ENCODE measurements around the gene P4HA2.

GRCh38 chr5:132254321-132254977 is 26.8 kb upstream of the P4HA2 start:
- TF ChIP-seq CTCF (conservative IDR thresholded peaks at IDR 0.05; ENCODE audit: low read depth, low read length): no peak
- no peak for TF ChIP-seq EZH2 (IDR thresholded peaks at IDR 0.05; ENCODE audit: low read length, unreplicated experiment)
